GM19035 (cell line): Measurements from ENCODE around the gene MTRF1.
A peak's percentile ranks its signal among the peaks of the same experiment; 100 is the strongest.

ENCODE experiments used
- ATAC-seq: cut with Tn5 transposase; IDR thresholded peaks from one replicate; pipeline ENCODE4 v1.9.1; 2021; ENCODE audit not compliant: unreplicated experiment

The MTRF1 gene

GRCh38 chr13:41224113-41225110 lies 39.0 kb downstream of the MTRF1 start:
- ATAC-seq: no peak

- ATAC-seq: peak; percentile 82
Observed at GRCh38 chr13:41222259-41222852, 41.0 kb downstream of the MTRF1 start.

DNA sequence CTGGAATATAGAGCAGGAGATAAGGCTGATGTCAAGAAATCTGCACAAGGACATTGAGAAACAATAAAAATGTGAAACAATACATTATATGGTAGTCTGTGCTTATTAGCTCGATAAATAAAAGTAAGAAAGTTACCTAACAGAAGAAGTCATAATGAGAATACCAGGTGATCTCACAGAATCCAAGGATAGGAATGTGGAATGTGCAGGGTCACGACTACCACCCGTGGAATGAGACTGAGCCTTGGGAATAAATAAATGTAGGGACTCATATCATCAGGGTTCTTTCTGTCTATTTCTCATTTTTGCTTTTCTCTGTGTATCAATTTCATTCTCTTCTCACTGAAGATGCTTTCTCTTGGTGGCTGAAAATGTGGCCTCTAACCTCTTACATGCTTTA lies 43.0 kb downstream of the MTRF1 start:
- ATAC-seq: no peak

DNA sequence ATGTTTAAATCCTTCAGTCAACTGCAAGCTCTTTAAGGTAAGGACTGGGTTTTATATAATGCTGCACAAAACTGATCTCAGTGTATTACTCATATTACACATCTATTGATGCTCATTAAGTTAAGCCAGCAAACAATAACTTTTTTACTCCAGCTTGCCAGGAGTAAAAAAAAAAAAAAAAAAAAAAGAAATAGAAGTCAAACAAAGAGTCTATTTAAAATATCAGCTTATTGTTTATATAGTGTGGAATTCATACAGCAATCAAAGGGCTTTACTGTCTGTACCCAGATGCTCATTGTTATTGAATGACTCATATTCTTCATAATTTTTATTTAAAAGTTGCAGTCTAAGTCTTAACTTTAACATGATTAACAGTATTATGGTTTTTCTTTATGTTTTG lies 47.2 kb downstream of the MTRF1 start:
- ATAC-seq: no peak

- no peak for ATAC-seq
Observed at GRCh38 chr13:41213919-41214318, 49.5 kb downstream of the MTRF1 start.

DNA sequence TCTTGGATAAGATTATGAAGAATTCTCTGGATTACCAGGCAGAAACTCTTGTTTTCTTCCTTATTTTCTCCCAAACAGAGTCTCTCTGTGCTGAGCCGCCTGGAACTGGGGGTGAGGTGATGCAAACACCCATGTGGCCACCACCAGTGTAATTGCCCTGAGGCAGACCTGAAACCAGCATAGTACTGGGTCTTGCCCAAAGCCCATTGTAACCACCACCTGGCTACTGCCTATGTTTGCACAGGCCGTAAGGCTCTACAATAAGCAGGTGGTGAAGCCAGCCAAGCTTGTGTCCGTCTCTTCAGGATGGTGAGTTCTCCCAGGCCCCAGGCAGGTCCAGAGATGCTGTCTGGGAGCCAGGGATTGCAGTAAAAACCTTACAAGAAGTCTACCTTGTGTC lies 50.1 kb downstream of the MTRF1 start:
- ATAC-seq: no peak

- ATAC-seq: no peak
Observed at GRCh38 chr13:41212881-41213280, 50.5 kb downstream of the MTRF1 start.

- ATAC-seq: no peak
Observed at GRCh38 chr13:41211062-41211461, 52.3 kb downstream of the MTRF1 start.

DNA sequence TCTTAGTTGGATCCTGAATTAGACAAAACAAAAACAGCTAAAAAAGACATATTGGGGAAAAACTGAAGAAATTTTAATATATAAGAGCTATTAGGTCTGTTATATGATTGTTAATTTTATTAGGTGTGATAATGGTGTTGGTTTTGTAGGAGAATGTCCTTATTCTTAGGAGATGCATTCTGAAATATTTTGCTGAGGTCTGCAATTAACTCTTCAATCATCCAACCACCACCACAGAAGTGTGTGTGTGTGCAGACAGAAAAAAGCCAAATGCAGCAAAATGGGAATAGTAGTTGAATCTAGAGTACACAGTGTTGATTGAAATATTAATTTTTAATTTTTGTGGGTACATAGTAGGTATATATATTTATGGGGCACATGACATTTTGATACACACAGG lies 56.9 kb downstream of the MTRF1 start:
- ATAC-seq: no peak

GRCh38 chr13:41203810-41204209 lies 59.6 kb downstream of the MTRF1 start:
- no peak for ATAC-seq

DNA sequence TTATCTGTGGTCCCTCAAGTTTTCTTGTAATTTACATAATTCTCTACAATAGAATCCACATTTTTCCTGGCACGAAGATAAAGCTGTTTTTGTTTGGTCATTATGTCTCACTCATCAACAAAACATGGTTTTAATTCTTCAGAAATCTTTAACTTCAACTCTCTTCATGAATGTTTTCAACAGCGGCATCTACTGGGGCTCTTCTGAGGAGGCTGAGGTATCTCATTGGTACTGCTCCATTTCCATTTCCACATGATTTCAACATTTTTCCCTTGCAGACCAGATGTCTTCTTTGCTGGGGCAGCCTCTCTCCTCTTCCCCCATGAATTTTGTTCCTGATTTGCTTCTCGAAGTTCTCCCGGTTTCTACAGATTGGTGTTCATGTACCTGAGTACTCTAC lies 63.2 kb downstream of the MTRF1 start:
- no peak for ATAC-seq

DNA sequence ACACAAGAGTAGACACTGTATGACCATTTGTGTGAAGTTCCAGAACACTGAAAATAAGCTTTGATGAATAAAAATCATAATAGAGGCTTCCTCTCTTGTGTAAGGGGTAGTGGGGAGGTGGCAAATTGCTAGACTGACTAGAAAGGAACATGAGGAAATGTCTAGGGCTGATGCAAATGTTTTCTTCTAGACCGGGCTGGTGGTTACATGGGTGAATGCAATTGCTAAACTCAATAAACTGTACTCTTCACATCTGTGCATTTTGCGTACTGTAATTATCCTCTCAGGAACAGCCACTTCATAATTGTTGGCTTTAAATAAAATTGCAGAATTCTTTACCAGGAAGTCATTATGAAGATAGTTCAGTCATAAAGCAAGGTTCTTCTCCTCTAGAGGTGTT lies 63.9 kb downstream of the MTRF1 start:
- ATAC-seq: no peak

DNA sequence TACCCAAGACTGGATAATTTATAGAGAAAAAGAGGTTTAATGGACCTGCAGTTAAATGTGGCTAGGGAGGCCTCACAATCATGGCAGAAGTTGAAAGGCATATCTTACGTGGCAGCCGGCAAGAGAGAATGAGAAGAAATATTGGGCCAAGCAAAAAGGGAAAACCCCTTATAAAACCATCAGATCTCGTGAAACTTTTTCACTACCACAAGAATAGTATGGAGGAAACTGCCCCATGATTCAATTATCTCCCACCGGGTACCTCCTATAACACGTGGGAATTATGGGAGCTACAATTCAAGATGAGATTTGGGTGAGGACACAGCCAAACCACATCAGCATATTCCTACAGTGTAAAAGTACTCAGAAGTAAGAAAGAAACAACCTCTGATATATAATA lies 64.3 kb downstream of the MTRF1 start:
- no peak for ATAC-seq

DNA sequence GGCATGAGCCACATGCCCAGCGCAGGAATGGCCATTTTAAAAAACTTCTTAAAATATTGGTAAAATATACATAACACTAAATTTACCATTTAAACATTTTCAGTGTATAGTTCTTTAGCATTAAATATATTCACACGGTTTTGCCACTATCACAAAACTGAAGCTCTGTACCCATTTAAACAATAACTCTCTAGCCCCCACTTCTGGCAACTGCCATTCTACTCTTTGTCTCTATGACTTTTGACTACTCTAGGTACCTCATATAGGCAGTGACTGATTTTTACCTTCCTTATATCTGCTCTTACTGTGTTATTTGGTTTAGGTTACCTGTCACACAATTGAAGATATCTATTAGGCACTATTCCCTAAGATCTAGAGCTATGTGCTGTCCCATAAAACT lies 66.8 kb downstream of the MTRF1 start:
- ATAC-seq: no peak

- no peak for ATAC-seq
Observed at GRCh38 chr13:41196011-41196410, 67.4 kb downstream of the MTRF1 start.

DNA sequence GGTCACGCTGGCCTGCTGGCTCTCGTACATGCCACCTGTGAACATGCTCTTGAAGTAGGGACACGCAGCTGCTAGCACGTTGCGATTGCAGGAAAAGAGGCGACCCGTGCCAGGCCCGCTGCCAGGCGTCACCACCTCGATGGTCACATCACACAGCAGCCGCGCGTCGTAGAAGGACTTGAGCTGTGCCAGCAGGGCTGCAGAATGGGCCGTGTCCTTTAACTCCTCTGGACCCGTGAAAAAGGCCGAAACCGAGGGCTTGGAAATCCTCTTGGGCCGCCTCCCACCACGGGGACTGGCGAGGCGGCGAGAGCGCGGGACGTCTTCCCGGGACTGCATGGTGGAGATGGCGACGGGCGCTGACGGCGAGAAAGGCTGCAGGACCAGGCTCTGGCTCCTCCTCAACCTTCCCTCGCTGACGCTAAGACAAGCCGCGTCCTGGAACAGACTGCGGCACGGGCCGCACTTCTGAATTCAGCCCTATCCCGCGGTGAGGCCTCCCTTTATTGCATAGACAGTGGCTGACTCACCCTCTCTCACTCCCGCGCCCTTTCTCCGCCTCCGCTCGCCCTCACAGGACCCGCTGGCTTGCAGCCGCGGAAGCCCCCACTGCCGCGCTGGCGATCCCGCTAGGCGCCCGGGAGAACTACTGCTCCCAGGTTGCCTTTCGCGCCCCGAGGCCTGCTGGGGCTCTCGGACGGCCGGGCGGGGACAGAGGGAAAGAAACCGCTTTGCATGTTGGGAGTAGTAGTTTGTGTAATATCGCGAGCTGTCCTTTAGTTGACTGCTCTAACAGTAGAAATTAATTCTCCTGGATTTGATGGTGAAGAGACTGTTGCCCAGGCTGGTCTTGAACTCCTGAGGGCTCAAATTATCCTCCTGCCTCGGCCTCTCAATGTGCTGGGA lies 69.2 kb downstream of the MTRF1 start, which contains the start of gene KBTBD7:
KBTBD7 (minus strand) TSS at position 651 of the 906 bp plus-strand sequence; CDS start at position 339, 312 bp downstream.
- ATAC-seq: peak; percentile 96

DNA sequence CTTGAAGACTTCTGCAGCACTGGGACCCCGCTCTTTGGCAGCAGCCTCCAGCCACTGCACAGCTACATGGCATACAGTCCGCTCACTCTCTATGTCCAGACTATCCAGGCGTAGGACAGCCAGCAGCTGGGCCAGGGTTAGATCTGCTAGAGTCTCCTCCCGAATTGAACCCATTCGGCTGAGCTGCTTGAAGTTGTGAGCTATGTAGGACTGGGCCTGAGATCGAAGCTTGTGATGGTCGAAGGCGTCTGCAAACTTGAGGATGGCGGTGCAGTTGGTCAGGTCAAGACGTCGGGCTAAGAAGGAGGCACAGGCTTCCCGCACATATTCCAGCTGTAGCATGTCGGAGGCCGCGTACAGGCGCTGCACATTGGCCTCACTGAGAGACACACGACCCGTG lies 69.9 kb downstream of the MTRF1 start:
- ATAC-seq: no peak

DNA sequence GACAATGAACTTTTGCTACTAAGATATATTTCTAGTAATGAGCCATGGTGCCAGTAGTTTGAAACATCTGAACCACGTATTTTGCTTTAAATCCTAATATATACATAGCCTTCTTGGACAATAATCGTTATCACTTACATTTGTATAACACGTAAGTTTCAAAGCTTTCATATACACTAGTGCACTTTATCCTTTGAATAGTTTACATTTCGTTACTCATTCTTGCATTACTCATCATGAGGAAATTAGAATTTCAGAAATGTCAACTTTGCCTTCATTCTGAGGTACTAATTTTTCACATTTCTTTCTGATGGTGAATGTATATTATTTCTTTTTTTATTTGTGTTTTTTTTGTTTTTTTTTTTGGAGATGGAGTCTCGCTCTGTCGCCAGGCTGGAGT lies 74.8 kb downstream of the MTRF1 start:
- no peak for ATAC-seq

DNA sequence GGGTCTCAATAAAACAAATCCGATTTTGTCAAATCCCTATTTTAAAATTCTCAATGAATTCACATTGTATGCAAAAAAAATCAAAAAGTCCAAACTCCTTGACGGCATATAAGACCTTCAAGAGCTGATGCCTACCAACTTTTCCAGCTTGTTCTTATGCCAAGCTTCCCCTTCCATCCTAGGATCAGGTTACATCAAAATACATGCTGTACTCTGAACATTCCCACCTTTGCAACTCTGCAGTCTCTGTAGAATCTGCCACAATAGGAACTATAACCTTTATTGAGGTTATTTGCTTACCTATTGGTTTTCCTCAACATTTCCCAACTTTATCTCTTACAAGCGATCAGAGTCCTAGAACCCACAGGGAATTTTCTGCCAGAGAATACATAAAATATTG lies 76.9 kb downstream of the MTRF1 start:
- ATAC-seq: no peak

DNA sequence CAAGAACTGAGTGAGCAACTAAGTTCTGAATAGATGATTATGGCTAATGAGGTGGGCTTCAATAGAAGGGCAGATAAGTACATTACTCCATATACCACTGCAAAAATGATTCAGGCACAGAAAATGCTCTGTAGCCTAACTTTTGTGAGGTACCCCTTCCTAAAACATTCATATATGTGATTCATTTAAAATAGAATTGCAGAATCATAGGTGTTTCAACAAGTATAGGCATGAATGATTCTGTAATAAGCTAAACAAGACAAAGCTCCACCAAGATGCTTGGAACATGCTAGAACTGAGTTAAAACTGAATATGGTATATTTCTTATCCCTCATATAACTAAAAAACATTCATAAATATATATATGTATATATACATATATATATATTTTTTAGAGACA lies 81.1 kb downstream of the MTRF1 start:
- no peak for ATAC-seq

- no peak for ATAC-seq
Observed at GRCh38 chr13:41179593-41180250, 83.7 kb downstream of the MTRF1 start.
